OCI-LY3 (cell line): ENCODE data around the gene CREB3L2.

Experiments
- CTCF ChIP-seq: fragments of 200-600, 300-600 bp; sonication (generic); IDR thresholded peaks from 2 replicates; pipeline ENCODE4 v1.5.1; 2014; ENCODE audit warnings: antibody characterized with exemption, low read length, low read depth
- EZH2phosphoT487 ChIP-seq: fragments of 200-600 bp; shearing (Covaris generic); IDR thresholded peaks from 2 replicates; pipeline ENCODE4 v1.6.1; 2018; ENCODE audit warnings: antibody characterized with exemption, mixed run types, low read depth

- TF ChIP-seq CTCF, result no peak
- TF ChIP-seq EZH2phosphoT487, result no peak
Observed at GRCh38 chr7:137942484-137943115, 59.3 kb downstream of the CREB3L2 start.
